ENCODE data around the gene SLC5A6.

SLC5A6 gene

DNA sequence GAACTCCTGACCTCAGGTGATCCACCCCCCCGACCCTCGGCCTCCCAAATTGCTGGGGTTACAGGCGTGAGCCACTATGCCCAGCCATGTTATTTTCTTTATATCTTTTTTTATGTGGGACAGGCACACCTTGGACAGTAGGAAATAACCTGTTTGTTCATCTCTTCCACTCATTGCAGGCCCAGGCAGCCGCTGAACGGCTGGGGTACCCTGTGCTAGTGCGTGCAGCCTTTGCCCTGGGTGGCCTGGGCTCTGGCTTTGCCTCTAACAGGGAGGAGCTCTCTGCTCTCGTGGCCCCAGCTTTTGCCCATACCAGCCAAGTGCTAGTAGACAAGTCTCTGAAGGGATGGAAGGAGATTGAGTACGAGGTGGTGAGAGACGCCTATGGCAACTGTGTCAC lies 13.5 kb upstream of the SLC5A6 start:
- H3K4me3 ChIP-seq (ENCODE audit: low read depth, low read length) = no peak overlapping the region
- H3K4me1 ChIP-seq (ENCODE audit: control insufficient read depth, insufficient read depth, low read length) = no peaks in the 10 kb centered on the region
- H3K27ac ChIP-seq (ENCODE audit: extremely low read depth, low read depth, low read length) = no peak overlapping the region
- TF ChIP-seq ELK4 (IDR thresholded peaks at IDR 0.05; ENCODE audit: borderline replicate concordance, low read depth, low read length) = no peak
- TF ChIP-seq, protein P1, sequence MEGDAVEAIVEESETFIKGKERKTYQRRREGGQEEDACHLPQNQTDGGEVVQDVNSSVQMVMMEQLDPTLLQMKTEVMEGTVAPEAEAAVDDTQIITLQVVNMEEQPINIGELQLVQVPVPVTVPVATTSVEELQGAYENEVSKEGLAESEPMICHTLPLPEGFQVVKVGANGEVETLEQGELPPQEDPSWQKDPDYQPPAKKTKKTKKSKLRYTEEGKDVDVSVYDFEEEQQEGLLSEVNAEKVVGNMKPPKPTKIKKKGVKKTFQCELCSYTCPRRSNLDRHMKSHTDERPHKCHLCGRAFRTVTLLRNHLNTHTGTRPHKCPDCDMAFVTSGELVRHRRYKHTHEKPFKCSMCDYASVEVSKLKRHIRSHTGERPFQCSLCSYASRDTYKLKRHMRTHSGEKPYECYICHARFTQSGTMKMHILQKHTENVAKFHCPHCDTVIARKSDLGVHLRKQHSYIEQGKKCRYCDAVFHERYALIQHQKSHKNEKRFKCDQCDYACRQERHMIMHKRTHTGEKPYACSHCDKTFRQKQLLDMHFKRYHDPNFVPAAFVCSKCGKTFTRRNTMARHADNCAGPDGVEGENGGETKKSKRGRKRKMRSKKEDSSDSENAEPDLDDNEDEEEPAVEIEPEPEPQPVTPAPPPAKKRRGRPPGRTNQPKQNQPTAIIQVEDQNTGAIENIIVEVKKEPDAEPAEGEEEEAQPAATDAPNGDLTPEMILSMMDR (tag by site-specific recombination; IDR thresholded peaks at IDR 0.05) = no peak
- no peak for TF ChIP-seq SALL2 (tag by site-specific recombination; IDR thresholded peaks at IDR 0.05; ENCODE audit: borderline replicate concordance)
- TF ChIP-seq, protein P2, sequence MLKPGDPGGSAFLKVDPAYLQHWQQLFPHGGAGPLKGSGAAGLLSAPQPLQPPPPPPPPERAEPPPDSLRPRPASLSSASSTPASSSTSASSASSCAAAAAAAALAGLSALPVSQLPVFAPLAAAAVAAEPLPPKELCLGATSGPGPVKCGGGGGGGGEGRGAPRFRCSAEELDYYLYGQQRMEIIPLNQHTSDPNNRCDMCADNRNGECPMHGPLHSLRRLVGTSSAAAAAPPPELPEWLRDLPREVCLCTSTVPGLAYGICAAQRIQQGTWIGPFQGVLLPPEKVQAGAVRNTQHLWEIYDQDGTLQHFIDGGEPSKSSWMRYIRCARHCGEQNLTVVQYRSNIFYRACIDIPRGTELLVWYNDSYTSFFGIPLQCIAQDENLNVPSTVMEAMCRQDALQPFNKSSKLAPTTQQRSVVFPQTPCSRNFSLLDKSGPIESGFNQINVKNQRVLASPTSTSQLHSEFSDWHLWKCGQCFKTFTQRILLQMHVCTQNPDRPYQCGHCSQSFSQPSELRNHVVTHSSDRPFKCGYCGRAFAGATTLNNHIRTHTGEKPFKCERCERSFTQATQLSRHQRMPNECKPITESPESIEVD (tag by site-specific recombination; IDR thresholded peaks at IDR 0.05) = no peak
- TF ChIP-seq ZNF791 (tag by site-specific recombination; IDR thresholded peaks at IDR 0.05) = no peak
- no peak for TF ChIP-seq ZBTB11 (tag by site-specific recombination; conservative IDR thresholded peaks at IDR 0.05; ENCODE audit: low read depth)
- no peak for TF ChIP-seq ZNF274 (IDR thresholded peaks at IDR 0.05; ENCODE audit: low read length)
- TF ChIP-seq ZNF274 (tag by site-specific recombination; IDR thresholded peaks at IDR 0.05; ENCODE audit: borderline replicate concordance) = no peak
- no peak for TF ChIP-seq GLI4 (tag by site-specific recombination; IDR thresholded peaks at IDR 0.05)
- TF ChIP-seq ZNF596 (tag by site-specific recombination; IDR thresholded peaks at IDR 0.05) = no peak
- no peak for TF ChIP-seq KLF16 (tag by site-specific recombination; IDR thresholded peaks at IDR 0.05)
- TF ChIP-seq ZNF169 (tag by site-specific recombination; IDR thresholded peaks at IDR 0.05) = no peak
- TF ChIP-seq, protein P3, sequence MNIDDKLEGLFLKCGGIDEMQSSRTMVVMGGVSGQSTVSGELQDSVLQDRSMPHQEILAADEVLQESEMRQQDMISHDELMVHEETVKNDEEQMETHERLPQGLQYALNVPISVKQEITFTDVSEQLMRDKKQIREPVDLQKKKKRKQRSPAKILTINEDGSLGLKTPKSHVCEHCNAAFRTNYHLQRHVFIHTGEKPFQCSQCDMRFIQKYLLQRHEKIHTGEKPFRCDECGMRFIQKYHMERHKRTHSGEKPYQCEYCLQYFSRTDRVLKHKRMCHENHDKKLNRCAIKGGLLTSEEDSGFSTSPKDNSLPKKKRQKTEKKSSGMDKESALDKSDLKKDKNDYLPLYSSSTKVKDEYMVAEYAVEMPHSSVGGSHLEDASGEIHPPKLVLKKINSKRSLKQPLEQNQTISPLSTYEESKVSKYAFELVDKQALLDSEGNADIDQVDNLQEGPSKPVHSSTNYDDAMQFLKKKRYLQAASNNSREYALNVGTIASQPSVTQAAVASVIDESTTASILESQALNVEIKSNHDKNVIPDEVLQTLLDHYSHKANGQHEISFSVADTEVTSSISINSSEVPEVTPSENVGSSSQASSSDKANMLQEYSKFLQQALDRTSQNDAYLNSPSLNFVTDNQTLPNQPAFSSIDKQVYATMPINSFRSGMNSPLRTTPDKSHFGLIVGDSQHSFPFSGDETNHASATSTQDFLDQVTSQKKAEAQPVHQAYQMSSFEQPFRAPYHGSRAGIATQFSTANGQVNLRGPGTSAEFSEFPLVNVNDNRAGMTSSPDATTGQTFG (tag by site-specific recombination; IDR thresholded peaks at IDR 0.05; ENCODE audit: borderline replicate concordance) = no peak
- TF ChIP-seq ZNF16 (tag by site-specific recombination; IDR thresholded peaks at IDR 0.05; ENCODE audit: low read depth) = no peak
- TF ChIP-seq ZNF335 (tag by site-specific recombination; conservative IDR thresholded peaks at IDR 0.05) = no peak
- no peak for TF ChIP-seq ZNF776 (tag by site-specific recombination; IDR thresholded peaks at IDR 0.05; ENCODE audit: borderline replicate concordance)
- TF ChIP-seq ZNF350 (tag by site-specific recombination; IDR thresholded peaks at IDR 0.05) = no peak
- TF ChIP-seq ZIC2 (tag by site-specific recombination; IDR thresholded peaks at IDR 0.05) = no peak
- TF ChIP-seq ZFP69B (tag by site-specific recombination; IDR thresholded peaks at IDR 0.05) = no peak
- TF ChIP-seq TSHZ1 (tag by site-specific recombination; IDR thresholded peaks at IDR 0.05; ENCODE audit: borderline replicate concordance) = no peak
- CTCF ChIA-PET = interaction anchor here (0.6 kb wide), 1 partner anchor 39 kb away, joined by 3 read pairs; no protein-coding TSS in a partner anchor
- H3K36me3 ChIP-seq (ENCODE audit: control insufficient read depth in 2 of 2, insufficient read depth in 1 of 2, low read length in 2 of 2) = peaks cover 57 to 94% of the 10 kb centered on the region in 2 experiments
- POLR2A ChIA-PET = interaction anchor here (1.1 kb wide), 1 partner anchor 8 kb away, joined by 3 read pairs; the partner anchor contains the start of gene CAD
- H3K9me3 ChIP-seq (ENCODE audit: control insufficient read depth, insufficient read depth, low read depth, low read length) = no peaks in the 10 kb centered on the region
